Measurements from ENCODE around the gene MLF1.
A peak's percentile ranks its signal among the peaks of the same experiment; 100 is the strongest.

The MLF1 gene

GRCh38 chr3:158570999-158571702 lies at the start of gene MLF1:
Gene MLF1 (plus strand): TSS chr3:158571194. CDS start chr3:158571301, 107 bp downstream.
- TF ChIP-seq CTCF (IDR thresholded peaks at IDR 0.05; ENCODE audit: low read depth, low read length, missing control alignments): no peak
- peak within 1 kb of the TSS; percentile 36 for H3K4me3 ChIP-seq (ENCODE audit: low read depth, low read length)
- DNase-seq (ENCODE audit: low read depth): peak; percentile 71

GRCh38 chr3:158522221-158523136 lies 48.5 kb upstream of the MLF1 start:
- no peak overlapping the region for H3K4me3 ChIP-seq (ENCODE audit: low read depth, low read length)
- DNase-seq (ENCODE audit: low read depth): no peak
- no peak for TF ChIP-seq CTCF (IDR thresholded peaks at IDR 0.05; ENCODE audit: low read depth, low read length, missing control alignments)

- no peak for TF ChIP-seq CTCF (IDR thresholded peaks at IDR 0.05; ENCODE audit: low read depth, low read length, missing control alignments)
- no peak for DNase-seq (ENCODE audit: low read depth)
- no peak overlapping the region for H3K4me3 ChIP-seq (ENCODE audit: low read depth, low read length)
These were observed 42.8 kb upstream of the MLF1 start for GRCh38 chr3:158528076-158528674.

- no peak for DNase-seq (ENCODE audit: low read depth)
- TF ChIP-seq CTCF (IDR thresholded peaks at IDR 0.05; ENCODE audit: low read depth, low read length, missing control alignments): no peak
- H3K4me3 ChIP-seq (ENCODE audit: low read depth, low read length): no peak overlapping the region
These were observed 39.7 kb upstream of the MLF1 start for GRCh38 chr3:158531334-158531733.

GRCh38 chr3:158532099-158532734 lies 38.8 kb upstream of the MLF1 start:
- TF ChIP-seq CTCF (IDR thresholded peaks at IDR 0.05; ENCODE audit: low read depth, low read length, missing control alignments): peak; percentile 43
- peak; percentile 12 for DNase-seq (ENCODE audit: low read depth)

GRCh38 chr3:158535918-158536317 lies 35.1 kb upstream of the MLF1 start:
- TF ChIP-seq CTCF (IDR thresholded peaks at IDR 0.05; ENCODE audit: low read depth, low read length, missing control alignments): no peak
- DNase-seq (ENCODE audit: low read depth): no peak
- H3K4me3 ChIP-seq (ENCODE audit: low read depth, low read length): no peak overlapping the region

More at GRCh38 chr3:158532099-158532734, 38.8 kb upstream of the MLF1 start:
- no peak overlapping the region for H3K4me3 ChIP-seq (ENCODE audit: low read depth, low read length)
